NCI-H524 treated with DMSO at 0.1 percent for 48 hours (cell line): ENCODE results near the gene WNK2.

Experiments used
- DNase-seq: peaks from one replicate; lab custom pipeline; 2025; lab: John Stamatoyannopoulos, UW

The WNK2 gene

GRCh38 chr9:93218671-93219420, 34.9 kb downstream of the WNK2 start:
- DNase-seq, result no peak

- no peak for DNase-seq
Measured at GRCh38 chr9:93219692-93220091, 35.8 kb downstream of the WNK2 start.

- DNase-seq, result no peak
Measured at GRCh38 chr9:93220627-93221026, 36.7 kb downstream of the WNK2 start.

GRCh38 chr9:93221044-93221443, 37.1 kb downstream of the WNK2 start:
- no peak for DNase-seq

- DNase-seq, result no peak
Measured at GRCh38 chr9:93222890-93223259, 38.9 kb downstream of the WNK2 start.

GRCh38 chr9:93223260-93224180, 39.6 kb downstream of the WNK2 start:
- DNase-seq, result no peak

- no peak for DNase-seq
Measured at GRCh38 chr9:93224591-93224990, 40.7 kb downstream of the WNK2 start.

GRCh38 chr9:93225417-93225816, 41.5 kb downstream of the WNK2 start:
- DNase-seq, result no peak

- DNase-seq, result no peak
Measured at GRCh38 chr9:93225892-93226291, 42.0 kb downstream of the WNK2 start.

- DNase-seq, result no peak
Measured at GRCh38 chr9:93226819-93227218, 42.9 kb downstream of the WNK2 start.

GRCh38 chr9:93228030-93228429, 44.1 kb downstream of the WNK2 start:
- no peak for DNase-seq

- DNase-seq, result no peak
Measured at GRCh38 chr9:93228453-93228852, 44.5 kb downstream of the WNK2 start.

- no peak for DNase-seq
Measured at GRCh38 chr9:93229636-93230035, 45.7 kb downstream of the WNK2 start.

GRCh38 chr9:93230185-93230584, 46.2 kb downstream of the WNK2 start:
- no peak for DNase-seq

- no peak for DNase-seq
Measured at GRCh38 chr9:93230601-93231000, 46.7 kb downstream of the WNK2 start.

GRCh38 chr9:93231121-93231694, 47.3 kb downstream of the WNK2 start:
- DNase-seq, result no peak

- no peak for DNase-seq
Measured at GRCh38 chr9:93231716-93232115, 47.8 kb downstream of the WNK2 start.

- no peak for DNase-seq
Measured at GRCh38 chr9:93232388-93232960, 48.5 kb downstream of the WNK2 start.

- DNase-seq, result no peak
Measured at GRCh38 chr9:93233033-93233432, 49.1 kb downstream of the WNK2 start.

GRCh38 chr9:93234600-93234999, 50.7 kb downstream of the WNK2 start:
- DNase-seq, result no peak

- no peak for DNase-seq
Measured at GRCh38 chr9:93235300-93235960, 51.5 kb downstream of the WNK2 start.
